ENCODE results near the gene DMTF1.

DNA sequence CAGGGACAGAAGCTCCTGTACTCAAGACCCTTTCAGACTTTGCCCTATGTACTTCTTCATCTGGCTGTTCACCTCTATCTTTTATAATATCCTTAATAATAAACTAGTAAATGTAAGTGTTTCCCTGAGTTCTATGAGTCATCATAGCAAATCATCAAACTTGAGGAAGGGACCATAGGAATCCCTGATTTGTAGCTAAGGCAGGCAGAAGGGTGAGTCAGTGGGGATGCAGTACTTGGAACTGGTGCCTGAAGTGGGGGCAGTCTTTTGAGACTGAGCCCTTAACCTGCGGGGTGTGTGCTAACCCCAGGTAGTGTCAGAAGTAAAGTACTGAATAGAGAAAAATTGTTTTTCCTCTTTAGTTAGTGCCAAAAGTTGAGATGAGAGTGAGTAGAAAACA, 73.4 kb downstream of the DMTF1 start:
- TF ChIP-seq, protein P1, sequence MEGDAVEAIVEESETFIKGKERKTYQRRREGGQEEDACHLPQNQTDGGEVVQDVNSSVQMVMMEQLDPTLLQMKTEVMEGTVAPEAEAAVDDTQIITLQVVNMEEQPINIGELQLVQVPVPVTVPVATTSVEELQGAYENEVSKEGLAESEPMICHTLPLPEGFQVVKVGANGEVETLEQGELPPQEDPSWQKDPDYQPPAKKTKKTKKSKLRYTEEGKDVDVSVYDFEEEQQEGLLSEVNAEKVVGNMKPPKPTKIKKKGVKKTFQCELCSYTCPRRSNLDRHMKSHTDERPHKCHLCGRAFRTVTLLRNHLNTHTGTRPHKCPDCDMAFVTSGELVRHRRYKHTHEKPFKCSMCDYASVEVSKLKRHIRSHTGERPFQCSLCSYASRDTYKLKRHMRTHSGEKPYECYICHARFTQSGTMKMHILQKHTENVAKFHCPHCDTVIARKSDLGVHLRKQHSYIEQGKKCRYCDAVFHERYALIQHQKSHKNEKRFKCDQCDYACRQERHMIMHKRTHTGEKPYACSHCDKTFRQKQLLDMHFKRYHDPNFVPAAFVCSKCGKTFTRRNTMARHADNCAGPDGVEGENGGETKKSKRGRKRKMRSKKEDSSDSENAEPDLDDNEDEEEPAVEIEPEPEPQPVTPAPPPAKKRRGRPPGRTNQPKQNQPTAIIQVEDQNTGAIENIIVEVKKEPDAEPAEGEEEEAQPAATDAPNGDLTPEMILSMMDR (conservative IDR thresholded peaks at IDR 0.05; ENCODE audit: low read depth, low read length), result no peak
- no peak for TF ChIP-seq RFX5 (IDR thresholded peaks at IDR 0.05; ENCODE audit: low read depth, low read length)
- TF ChIP-seq POLR2A (IDR thresholded peaks at IDR 0.05; ENCODE audit: low read depth, low read length), result no peak
- TF ChIP-seq SMC3 (IDR thresholded peaks at IDR 0.05; ENCODE audit: low read depth, low read length), result no peak
- no peak for TF ChIP-seq USF2 (IDR thresholded peaks at IDR 0.05; ENCODE audit: low read depth, low read length)
- TF ChIP-seq RCOR1 (IDR thresholded peaks at IDR 0.05; ENCODE audit: insufficient replicate concordance, low read length), result no peak
- TF ChIP-seq MAFK (IDR thresholded peaks at IDR 0.05; ENCODE audit: low read depth, low read length), result no peak
- no peak for TF ChIP-seq RAD21 (IDR thresholded peaks at IDR 0.05; ENCODE audit: low read length)
- TF ChIP-seq MXI1 (IDR thresholded peaks at IDR 0.05; ENCODE audit: borderline replicate concordance, low read depth, low read length), result no peak
- TF ChIP-seq CHD1 (IDR thresholded peaks at IDR 0.05; ENCODE audit: low read depth, low read length), result no peak
- no peak for TF ChIP-seq CEBPB (IDR thresholded peaks at IDR 0.05; ENCODE audit: low read depth, low read length)

All from IMR-90 (cell line).